Glomerular visceral epithelial cell (primary cell): ENCODE measurements around the gene IDH2.
"Not testable (repeated sequence)": the region's sequence is repeated elsewhere in the genome, so short reads cannot be mapped to it uniquely, and the experiment has no call there.

Source experiments
- DNase-seq: peaks from one replicate; pipeline ENCODE4 v3.0.0-alpha.2; 2016; ENCODE audit errors: extremely low spot score

Gene IDH2

GRCh38 chr15:90084876-90085423 is 17.3 kb downstream of the IDH2 start:
- DNase-seq = no peak

DNA sequence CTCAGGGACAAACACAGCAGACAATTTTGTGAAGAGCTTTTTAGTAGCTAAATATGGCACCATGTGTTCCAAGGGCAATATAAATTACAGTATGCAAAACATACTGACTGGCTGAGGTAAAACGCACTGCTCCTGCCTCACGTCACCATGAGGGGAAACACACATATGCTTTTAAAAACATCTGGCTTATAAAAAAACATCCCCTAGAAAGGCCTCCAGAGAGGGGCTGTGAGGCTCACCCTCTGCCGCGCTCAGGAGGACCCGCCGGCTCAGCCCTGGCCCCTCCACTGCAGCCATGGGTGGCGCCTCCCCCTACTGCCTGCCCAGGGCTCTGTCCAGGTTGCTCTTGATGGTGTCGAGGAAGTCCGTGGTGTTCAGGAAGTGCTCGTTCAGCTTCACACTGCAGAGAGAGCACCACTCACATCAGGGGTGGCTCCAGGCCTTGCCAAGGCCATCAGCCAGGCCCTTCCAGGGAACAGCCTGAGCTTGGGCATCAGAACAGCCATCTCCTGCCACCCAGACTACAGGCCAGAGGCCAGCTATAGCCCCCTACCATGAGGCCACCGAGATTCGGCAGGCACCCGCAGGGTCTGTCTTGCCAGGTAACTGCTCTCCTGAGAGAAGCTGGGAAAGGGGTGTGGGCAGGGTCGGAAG is 18.2 kb downstream of the IDH2 start:
- no peak for DNase-seq

DNA sequence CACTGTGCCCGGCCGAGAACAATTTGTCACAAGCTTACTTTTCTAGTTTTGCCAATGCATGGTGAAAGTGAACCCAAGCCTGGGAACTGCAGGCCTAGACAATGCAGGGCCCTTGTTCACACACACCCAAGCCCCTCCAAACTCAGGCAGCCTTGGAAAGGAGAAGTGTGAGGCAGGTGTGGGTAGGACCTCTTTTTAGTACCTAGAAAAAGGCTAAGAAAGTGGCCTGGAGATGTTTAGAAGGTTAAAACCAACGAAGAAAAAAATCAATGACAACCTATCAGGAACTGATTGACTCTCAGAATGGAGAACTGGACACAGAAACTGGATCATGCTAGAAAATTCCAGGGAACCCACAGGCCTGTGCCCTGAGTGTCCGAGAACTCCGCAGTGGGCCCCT is 18.8 kb downstream of the IDH2 start:
- DNase-seq = no peak

- DNase-seq = no peak
Observed at GRCh38 chr15:90082140-90082715, 20.0 kb downstream of the IDH2 start.

DNA sequence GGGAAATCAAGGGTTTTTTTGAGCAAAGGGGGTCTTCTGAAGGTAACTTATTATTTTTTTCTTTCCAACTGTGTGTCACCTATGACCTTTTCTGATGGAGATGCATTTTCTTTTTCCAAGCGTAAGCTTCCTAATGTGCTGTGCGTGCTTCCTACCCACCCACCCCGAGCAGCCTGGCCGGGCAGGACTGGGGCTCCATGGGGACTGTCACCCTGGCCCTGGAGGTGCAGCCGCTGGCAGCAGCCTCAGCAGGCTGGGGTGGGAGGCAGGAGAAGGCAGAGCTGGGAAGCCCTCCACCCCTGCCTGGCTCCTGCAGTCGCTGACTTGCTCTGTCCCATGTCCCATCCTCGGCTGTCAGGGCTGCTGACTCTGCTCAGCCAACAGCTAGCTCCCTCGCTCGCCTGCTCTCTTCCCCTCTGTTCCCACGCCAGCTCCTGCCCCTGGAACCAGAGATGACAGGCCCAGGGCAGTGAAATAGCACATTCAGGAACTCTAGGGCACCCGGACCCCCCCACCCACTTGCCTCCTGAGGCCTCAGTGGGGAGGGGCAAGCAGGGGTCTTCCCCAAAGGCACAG is 21.4 kb downstream of the IDH2 start:
- no peak for DNase-seq

DNA sequence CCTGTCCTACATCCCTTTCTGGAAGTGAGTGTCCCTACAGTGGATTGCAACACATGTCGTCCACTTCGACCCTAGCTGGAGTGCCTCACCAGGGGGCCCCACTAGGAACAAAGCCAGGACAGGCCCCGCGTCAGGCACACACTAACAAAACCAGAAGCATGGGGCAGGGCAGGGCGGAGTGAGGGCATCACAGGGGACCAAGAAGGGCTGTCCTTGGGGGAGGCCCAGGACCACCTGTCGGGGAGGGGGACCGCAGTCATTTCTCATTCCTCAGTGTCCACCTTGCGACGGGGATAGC is 21.9 kb downstream of the IDH2 start:
- DNase-seq = no peak

GRCh38 chr15:90079619-90080457 is 22.4 kb downstream of the IDH2 start:
- no peak for DNase-seq

DNA sequence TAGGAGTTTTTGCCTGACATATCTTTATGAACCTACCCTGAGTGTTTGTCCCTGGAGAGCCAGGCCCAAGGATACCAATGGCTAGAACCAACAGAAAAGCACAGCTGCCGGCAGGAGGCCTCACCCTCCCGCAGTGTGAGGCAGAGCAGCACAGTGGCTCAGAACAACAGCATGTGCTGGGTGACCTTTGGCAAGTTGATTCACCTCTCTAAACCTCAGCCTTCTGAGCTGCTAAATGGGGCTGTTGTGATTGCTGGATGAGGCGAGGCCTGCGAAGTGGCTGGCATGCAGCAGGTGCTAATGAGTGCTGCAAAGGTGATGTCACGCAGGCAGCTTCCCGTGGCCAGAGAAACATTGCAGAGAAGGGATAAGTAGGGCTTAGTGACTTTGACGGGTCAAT is 23.3 kb downstream of the IDH2 start:
- no peak for DNase-seq

DNA sequence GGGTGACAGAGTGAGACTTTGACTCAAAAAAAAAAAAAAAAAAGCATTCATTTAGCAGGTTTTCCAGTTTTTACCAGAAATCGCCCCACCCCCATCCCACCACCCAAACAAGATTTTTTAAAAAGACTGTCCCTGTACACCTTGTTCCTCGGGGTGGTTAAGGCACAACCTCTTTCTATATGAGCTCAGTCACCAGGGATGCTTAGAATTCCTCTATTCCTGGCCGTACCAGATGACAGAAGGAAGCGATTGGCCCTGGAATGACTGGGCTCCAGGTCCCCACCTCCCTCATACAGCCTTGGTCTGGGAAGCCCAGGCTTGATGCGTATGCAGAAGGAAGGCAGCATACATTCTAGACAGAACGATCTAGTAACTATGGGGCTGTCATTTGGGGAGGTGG is 25.6 kb downstream of the IDH2 start:
- no peak for DNase-seq

GRCh38 chr15:90075420-90076289 is 26.6 kb downstream of the IDH2 start:
- DNase-seq = no peak

GRCh38 chr15:90074916-90075315 is 27.4 kb downstream of the IDH2 start:
- DNase-seq = no peak

GRCh38 chr15:90074023-90074422 is 28.2 kb downstream of the IDH2 start:
- DNase-seq = no peak

DNA sequence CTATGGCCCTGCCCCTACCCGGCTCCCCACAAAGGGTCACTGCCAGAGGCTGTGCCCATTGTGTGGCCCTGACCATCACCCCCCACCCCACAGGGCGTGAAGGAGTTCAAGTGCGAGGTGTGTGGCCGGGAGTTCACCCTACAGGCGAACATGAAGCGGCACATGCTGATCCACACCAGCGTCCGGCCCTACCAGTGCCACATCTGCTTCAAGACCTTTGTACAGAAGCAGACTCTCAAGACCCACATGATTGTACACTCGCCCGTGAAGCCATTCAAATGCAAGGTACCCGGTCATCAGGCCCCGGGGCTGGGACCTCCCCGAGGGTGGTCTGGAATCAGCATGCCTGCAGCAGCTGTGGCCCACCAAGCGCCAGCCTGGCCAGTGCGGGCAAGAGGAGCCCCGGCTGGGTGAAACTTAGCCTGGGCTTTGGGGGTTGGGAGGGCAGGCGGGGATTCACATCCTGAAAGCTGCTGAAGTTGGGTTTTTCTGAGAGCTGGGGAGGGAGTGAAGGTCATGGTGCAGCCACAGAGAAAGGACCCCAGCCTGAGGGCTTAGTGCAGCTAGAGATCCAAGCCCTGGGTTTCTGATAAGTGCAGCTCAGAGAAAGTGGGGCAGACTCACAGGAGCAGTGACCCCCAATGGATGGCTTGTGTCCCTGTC is 29.2 kb downstream of the IDH2 start:
- no peak for DNase-seq

DNA sequence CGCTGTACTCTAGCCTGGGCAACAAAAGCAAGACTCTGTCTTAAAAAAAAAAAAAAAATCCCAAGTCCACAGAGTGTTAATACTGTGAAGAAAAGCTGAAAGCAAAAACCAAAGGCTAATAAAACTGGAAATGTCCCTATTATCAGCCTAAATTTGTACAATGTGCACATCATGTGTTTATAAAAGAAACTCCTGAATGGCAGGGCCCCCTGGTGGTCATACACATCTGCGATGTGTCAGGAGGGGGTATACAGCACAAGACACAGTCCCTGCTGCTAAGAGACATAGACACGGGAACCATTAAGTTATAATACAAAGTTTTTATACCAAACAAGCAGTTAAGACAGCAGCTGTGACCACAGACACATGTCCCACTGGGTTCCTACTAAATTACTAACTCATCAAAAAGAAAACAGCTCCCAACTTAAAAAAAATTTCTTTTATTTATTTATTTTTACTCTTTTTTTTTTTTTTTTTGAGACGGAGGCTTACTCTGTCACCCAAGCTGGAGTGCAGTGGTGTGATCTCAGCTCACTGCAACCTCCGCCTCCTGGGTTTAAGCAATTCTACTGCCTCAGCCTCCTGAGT is 31.0 kb downstream of the IDH2 start:
- DNase-seq = peak; percentile 77

- not testable (repeated sequence) for DNase-seq
Observed at GRCh38 chr15:90070623-90071022, 31.6 kb downstream of the IDH2 start.

- DNase-seq = no peak
Observed at GRCh38 chr15:90067953-90068606, 34.2 kb downstream of the IDH2 start.

DNA sequence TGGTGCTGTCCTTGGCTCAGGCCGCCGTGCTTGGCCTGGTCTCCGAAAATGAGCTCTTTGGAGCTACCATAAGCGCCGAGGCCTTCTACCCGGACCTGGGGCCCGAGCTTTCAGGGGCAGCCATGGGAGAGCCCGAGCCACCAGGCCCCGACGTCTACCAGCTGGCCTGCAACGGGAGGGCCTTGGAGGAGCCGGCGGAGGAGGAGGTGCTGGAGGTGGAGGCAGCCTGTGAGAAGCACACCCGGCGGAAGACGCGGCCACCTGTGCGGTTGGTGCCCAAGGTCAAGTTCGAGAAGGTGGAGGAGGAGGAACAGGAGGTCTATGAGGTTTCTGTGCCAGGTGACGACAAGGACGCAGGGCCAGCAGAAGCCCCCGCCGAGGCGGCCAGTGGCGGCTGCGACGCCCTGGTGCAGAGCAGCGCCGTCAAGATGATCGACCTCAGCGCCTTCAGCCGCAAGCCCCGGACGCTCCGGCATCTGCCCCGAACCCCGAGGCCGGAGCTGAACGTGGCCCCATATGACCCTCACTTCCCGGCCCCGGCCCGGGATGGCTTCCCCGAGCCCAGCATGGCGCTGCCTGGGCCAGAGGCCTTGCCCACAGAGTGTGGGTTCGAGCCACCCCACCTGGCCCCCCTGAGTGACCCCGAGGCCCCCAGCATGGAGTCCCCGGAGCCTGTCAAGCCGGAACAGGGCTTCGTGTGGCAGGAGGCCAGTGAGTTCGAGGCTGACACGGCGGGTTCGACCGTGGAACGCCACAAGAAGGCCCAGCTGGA is 34.9 kb downstream of the IDH2 start:
- no peak for DNase-seq

GRCh38 chr15:90065682-90066049 is 36.6 kb downstream of the IDH2 start:
- DNase-seq = no peak

DNA sequence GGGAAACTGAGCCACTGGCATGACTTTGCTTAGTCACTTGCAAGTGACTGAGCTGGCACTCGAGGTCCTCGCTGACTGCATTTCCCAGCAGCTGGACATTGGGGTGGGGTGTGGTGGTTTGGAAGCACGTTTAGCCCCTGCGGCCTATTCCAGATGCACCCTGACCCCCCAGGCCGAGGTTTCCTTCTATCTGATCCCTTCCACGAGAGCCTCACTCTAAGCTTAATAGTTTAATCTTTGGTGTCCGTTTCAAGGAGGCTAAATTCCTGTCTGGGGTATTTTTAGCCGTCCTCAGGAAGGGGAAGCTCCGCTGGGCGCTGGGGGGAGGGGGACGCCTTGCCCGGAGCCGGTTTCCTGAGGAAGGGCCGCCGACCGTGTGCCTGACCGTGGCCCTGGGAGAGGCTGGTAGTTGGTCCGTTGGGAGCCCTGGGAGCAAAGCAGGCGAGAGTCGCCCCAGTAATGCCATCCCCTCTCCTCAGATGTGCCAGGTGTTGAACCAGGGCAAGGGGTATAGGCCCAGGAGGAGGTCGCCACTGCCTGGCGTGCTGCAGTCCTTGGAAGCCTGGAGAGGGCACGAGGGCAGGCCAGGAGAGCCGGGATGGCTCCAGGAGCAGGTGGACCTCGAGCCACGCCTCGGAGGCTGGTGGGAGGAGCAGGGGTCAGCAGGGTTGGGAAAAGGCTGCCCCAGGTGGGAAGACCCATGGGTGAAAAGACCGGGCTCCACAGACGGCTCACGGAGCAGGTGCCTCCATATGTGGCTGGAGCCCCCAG is 37.2 kb downstream of the IDH2 start:
- DNase-seq = no peak
